Measurements from ENCODE around the gene ECHDC3. TPM values are rescaled to one million over a fixed set of nuclear protein-coding genes. Genes with fewer than 3 reads are reported as not detected.
"Not testable (repeated sequence)": the region's sequence is repeated elsewhere in the genome, so short reads cannot be mapped to it uniquely, and the experiment has no call there.

Gene ECHDC3
- total RNA-seq, 8 experiments from 2014 or later, result 0.59 to 1.9 (median 1.7) TPM; not detected in 2

- Histone ChIP-seq H3K4me1 (replicated peaks in 1 of 2) (no peaks in the 10 kb centered on the region), H3K4me3 (no peak overlapping the region), H3K27ac (no peak overlapping the region)
- WGBS, 10 experiments, result 50 to 100% (median 85%) methylated on average over 1 to 3 of the region's 3 CpGs; no CpG with 5 or more reads in 2 of the 10 experiments
- ATAC-seq (replicated peaks in 6 of 8), result no peak
- in situ Hi-C loops (cut with MboI; ENCODE audit: low pct_unique_long_range_greater_than_20kb in 2 of 9, low sequenced_read_pairs in 9 of 9, unreplicated experiment in 9 of 9), result loop anchor here in 4 of 9 experiments (10.0 to 25.0 kb wide), 3 partner anchors 185 to 210 kb away; no protein-coding TSS in a partner anchor
Measured at GRCh38 chr10:11721806-11722205, 20.4 kb upstream of the ECHDC3 start.

GRCh38 chr10:11723359-11723758 is 18.8 kb upstream of the ECHDC3 start:
- in situ Hi-C loops (cut with MboI; ENCODE audit: low pct_unique_long_range_greater_than_20kb in 2 of 9, low sequenced_read_pairs in 9 of 9, unreplicated experiment in 9 of 9), result loop anchor here in 4 of 9 experiments (10.0 to 25.0 kb wide), 3 partner anchors 186 to 211 kb away; no protein-coding TSS in a partner anchor
- 18 to 100% (median 84%) methylated on average over 1 to 5 of the region's 5 CpGs; no CpG with 5 or more reads in 3 of the 10 experiments for WGBS, 10 experiments
- no peak for ATAC-seq (replicated peaks in 6 of 8)
- Histone ChIP-seq H3K4me1 (replicated peaks in 1 of 2) (no peaks in the 10 kb centered on the region), H3K27ac (no peak overlapping the region), H3K4me3 (no peak overlapping the region)

- Histone ChIP-seq H3K27ac (no peak overlapping the region), H3K4me3 (no peak overlapping the region), H3K4me1 (replicated peaks in 1 of 2) (no peaks in the 10 kb centered on the region)
- 0 to 90% (median 30%) methylated on average over 2 to 10 of the region's 20 CpGs; no CpG with 5 or more reads in 1 of the 10 experiments for WGBS, 10 experiments
- in situ Hi-C loops (cut with MboI; ENCODE audit: low pct_unique_long_range_greater_than_20kb in 2 of 9, low sequenced_read_pairs in 9 of 9, unreplicated experiment in 9 of 9), result loop anchor here in 4 of 9 experiments (10.0 to 25.0 kb wide), 3 partner anchors 188 to 213 kb away; no protein-coding TSS in a partner anchor
- peak in 4 of 8 experiments; percentile 61 to 92 (median 84) for ATAC-seq (replicated peaks in 6 of 8)
Measured at GRCh38 chr10:11724938-11725776, 17.0 kb upstream of the ECHDC3 start.

DNA sequence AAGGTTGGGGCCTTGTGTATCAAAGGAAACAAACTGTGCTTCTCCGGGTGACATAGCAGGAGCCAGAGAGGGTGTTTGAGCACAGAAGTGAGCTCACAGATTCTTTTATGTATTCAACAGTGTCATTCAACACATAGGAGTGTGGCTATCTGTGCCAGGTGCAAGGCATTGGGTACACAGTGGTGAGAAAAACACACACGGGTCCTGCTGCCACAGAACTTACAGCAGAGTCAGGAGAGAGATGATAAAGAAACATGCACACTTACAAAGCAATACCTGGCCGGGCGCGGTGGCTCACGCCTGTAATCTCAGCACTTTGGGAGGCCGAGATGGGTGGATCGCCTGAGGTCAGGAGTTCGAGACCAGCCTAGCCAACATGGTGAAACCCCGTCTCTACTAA is 16.3 kb upstream of the ECHDC3 start:
- 43 to 100% (median 75%) methylated on average over 1 to 5 of the region's 10 CpGs; no CpG with 5 or more reads in 4 of the 10 experiments for WGBS, 10 experiments
- no peaks in the 10 kb centered on the region for H3K4me1 ChIP-seq (replicated peaks in 1 of 2)
- ATAC-seq (replicated peaks in 6 of 8), result no peak
- in situ Hi-C loops (cut with MboI; ENCODE audit: low pct_unique_long_range_greater_than_20kb in 2 of 9, low sequenced_read_pairs in 9 of 9, unreplicated experiment in 9 of 9), result loop anchor here in 1 of 9 experiments (10.0 kb wide), 1 partner anchor 211 kb away; no protein-coding TSS in a partner anchor
- no peak overlapping the region for H3K4me3 ChIP-seq
- H3K27ac ChIP-seq, result no peak overlapping the region

DNA sequence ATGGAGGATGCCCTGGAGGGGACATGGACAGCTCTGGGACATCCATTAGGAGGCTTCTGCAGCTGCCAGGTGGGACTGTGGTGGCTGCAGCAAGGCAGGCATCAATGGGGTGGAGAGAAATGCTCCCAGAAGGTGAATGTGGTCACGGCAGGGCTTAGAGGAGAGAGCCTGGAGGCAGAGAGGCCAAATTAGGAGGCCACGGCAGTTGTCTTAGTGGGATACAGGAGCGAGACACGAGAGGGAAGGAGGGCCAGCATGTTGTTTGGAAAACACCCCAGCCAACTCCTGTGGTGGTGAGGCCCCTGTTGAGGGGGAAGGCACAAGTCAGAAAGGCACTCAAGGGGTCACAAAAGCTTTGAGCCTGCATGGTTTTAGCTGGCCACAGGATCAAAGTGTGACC is 14.6 kb upstream of the ECHDC3 start:
- no peak overlapping the region for H3K27ac ChIP-seq
- in situ Hi-C loops (cut with MboI; ENCODE audit: low pct_unique_long_range_greater_than_20kb in 2 of 9, low sequenced_read_pairs in 9 of 9, unreplicated experiment in 9 of 9), result loop anchor here in 1 of 9 experiments (10.0 kb wide), 1 partner anchor 213 kb away; no protein-coding TSS in a partner anchor
- ATAC-seq (replicated peaks in 6 of 8), result no peak
- H3K4me3 ChIP-seq, result no peak overlapping the region
- no peaks in the 10 kb centered on the region for H3K4me1 ChIP-seq (replicated peaks in 1 of 2)
- 60 to 92% (median 80%) methylated on average over 1 to 4 of the region's 4 CpGs; no CpG with 5 or more reads in 5 of the 10 experiments for WGBS, 10 experiments

- H3K4me1 ChIP-seq (replicated peaks in 1 of 2), result no peaks in the 10 kb centered on the region
- no peak overlapping the region for H3K27ac ChIP-seq
- no peak for ATAC-seq (replicated peaks in 6 of 8)
- WGBS, 10 experiments, result 76 to 100% (median 92%) methylated on average over 1 to 5 of the region's 7 CpGs; no CpG with 5 or more reads in 2 of the 10 experiments
- in situ Hi-C loops (cut with MboI; ENCODE audit: low pct_unique_long_range_greater_than_20kb in 2 of 9, low sequenced_read_pairs in 9 of 9, unreplicated experiment in 9 of 9), result loop anchor here in 1 of 9 experiments (10.0 kb wide), 1 partner anchor 214 kb away; no protein-coding TSS in a partner anchor
- no peak overlapping the region for H3K4me3 ChIP-seq
Measured at GRCh38 chr10:11728353-11728752, 13.8 kb upstream of the ECHDC3 start.

DNA sequence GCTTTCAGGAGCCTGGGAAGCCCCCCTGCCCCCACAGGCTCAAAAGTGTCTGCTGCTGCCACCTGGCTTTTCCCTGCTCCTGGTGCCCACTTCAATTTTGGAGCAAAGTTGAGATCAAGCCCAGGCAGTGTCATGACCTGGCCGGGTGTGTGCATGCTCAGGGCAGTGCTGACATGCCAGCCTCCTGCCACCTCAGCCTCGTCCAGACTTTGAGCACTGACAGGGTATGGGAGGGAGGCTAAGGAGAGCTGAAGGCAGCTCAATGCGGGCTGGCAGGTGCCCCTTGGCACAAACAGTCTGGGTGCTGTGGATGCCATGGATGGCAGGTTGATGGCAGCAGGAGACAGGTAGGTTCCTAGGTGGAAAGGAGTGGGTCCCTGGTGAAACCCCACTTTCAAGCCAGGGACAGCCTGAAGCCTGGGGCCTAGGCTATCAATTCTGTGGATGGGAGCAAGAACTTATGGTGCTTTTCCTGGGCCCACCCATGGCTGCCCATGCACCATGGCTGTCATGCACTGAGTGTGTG is 12.3 kb upstream of the ECHDC3 start:
- no peaks in the 10 kb centered on the region for H3K4me1 ChIP-seq (replicated peaks in 1 of 2)
- WGBS, 10 experiments, result 50 to 80% (median 70%) methylated on average over 1 to 2 of the region's 3 CpGs; no CpG with 5 or more reads in 6 of the 10 experiments
- ATAC-seq (replicated peaks in 6 of 8), result no peak
- in situ Hi-C loops (cut with MboI; ENCODE audit: low pct_unique_long_range_greater_than_20kb in 2 of 9, low sequenced_read_pairs in 9 of 9, unreplicated experiment in 9 of 9), result loop anchor here in 1 of 9 experiments (10.0 kb wide), 1 partner anchor 215 kb away; no protein-coding TSS in a partner anchor
- no peak overlapping the region for H3K27ac ChIP-seq
- H3K4me3 ChIP-seq, result no peak overlapping the region

DNA sequence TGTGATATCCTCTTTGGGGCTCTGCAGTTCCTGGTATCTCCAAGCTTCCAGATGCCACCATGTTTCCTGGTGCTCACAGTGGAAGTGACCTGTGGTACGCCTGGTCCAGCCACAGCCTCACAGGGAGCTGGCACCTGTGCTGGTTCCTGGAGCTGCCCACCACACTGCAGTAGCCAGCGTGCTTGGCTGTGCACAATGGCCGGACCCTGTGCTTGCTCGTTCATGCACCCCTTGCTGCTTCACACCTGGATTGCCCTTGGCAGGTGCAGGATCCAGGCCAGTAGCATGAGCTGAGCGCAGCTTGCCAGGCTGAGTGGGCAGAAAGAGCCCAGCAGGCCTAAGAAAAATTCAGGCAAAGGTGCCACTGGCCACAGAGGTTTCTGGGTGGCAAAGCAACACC is 11.4 kb upstream of the ECHDC3 start:
- ATAC-seq (replicated peaks in 6 of 8), result no peak
- Histone ChIP-seq H3K4me1 (replicated peaks in 1 of 2) (no peaks in the 10 kb centered on the region), H3K4me3 (no peak overlapping the region), H3K27ac (no peak overlapping the region)
- 64 to 100% (median 94%) methylated on average over 1 to 5 of the region's 5 CpGs; no CpG with 5 or more reads in 6 of the 10 experiments for WGBS, 10 experiments
- in situ Hi-C loops (cut with MboI; ENCODE audit: low pct_unique_long_range_greater_than_20kb in 2 of 9, low sequenced_read_pairs in 9 of 9, unreplicated experiment in 9 of 9), result no loop called here

DNA sequence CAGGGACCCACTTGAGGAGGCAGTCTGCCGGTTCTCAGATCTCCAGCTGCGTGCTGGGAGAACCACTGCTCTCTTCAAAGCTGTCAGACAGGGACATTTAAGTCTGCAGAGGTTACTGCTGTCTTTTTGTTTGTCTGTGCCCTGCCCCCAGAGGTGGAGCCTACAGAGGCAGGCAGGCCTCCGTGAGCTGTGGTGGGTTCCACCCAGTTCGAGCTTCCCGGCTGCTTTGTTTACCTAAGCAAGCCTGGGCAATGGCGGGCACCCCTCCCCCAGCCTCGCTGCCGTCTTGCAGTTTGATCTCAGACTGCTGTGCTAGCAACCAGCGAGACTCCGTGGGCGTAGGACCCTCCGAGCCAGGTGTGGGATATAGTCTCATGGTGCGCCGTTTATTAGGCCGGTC is 5.4 kb upstream of the ECHDC3 start:
- in situ Hi-C loops (cut with MboI; ENCODE audit: low pct_unique_long_range_greater_than_20kb in 2 of 9, low sequenced_read_pairs in 9 of 9, unreplicated experiment in 9 of 9); ATAC-seq (replicated peaks in 6 of 8): not testable (repeated sequence)
- whole genome bisulfite sequencing, 10 experiments, result no CpG with 5 or more reads among the region's 15 CpGs

DNA sequence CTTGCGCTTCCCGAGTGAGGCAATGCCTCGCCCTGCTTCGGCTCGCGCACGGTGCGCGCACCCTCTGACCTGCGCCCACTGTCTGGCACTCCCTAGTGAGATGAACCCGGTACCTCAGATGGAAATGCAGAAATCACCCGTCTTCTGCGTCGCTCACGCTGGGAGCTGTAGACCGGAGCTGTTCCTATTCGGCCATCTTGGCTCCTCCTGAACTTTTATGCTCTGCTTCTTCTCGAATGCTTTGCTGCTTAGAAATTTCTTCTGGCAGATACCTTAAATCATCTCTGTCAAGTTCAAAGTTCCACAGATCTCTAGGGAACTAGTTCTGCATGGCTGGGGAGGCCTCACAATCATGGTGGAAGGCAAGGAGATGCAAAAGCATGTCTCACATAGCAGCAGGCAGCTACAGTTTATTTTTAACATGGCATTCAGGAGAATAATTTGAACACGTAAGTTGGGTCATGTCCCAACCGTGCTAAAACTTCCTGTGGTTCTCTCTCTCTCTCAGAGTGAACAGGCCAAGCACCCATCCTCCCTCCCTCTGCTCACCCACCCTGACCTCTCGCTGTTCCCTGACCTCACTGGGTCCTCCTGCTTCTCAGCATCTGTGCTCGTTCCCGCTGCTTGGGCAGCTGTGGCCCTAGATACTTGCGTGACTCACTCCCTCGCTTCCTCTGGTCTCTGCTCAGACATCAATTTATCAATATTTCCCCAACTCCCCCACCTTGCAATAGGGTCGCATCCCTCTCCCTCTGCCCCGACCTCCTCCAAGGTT is 4.7 kb upstream of the ECHDC3 start:
- Histone ChIP-seq H3K4me3 (peak overlapping the region in 1 of 5 donors; percentile 9), H3K27ac (peak overlapping the region in 1 of 2 donors; percentile 69)
- ATAC-seq (replicated peaks in 6 of 8), result peak in 1 of 8 experiments; percentile 14
- in situ Hi-C loops (cut with MboI; ENCODE audit: low pct_unique_long_range_greater_than_20kb in 2 of 9, low sequenced_read_pairs in 9 of 9, unreplicated experiment in 9 of 9); H3K4me1 ChIP-seq (replicated peaks in 1 of 2): not testable (repeated sequence)
- WGBS, 10 experiments, result 20 to 80% (median 50%) methylated on average over 1 to 10 of the region's 27 CpGs; no CpG with 5 or more reads in 4 of the 10 experiments

More for the DNA sequence above, 5.4 kb upstream of the ECHDC3 start:
- not testable (repeated sequence) for H3K4me3 ChIP-seq; H3K4me1 ChIP-seq (replicated peaks in 1 of 2); H3K27ac ChIP-seq

GRCh38 chr10:11740907-11741306 is 1.3 kb upstream of the ECHDC3 start:
- ATAC-seq (replicated peaks in 6 of 8), result no peak
- in situ Hi-C loops (cut with MboI; ENCODE audit: low pct_unique_long_range_greater_than_20kb in 2 of 9, low sequenced_read_pairs in 9 of 9, unreplicated experiment in 9 of 9), result no loop called here
- H3K27ac ChIP-seq, result no peak overlapping the region
- 80 to 100% (median 92%) methylated on average over 1 to 10 of the region's 11 CpGs; no CpG with 5 or more reads in 2 of the 10 experiments for WGBS, 10 experiments
- no peak overlapping the region for H3K4me3 ChIP-seq
- peaks cover 0 to 10% of the 10 kb centered on the region in 2 donors for H3K4me1 ChIP-seq (replicated peaks in 1 of 2)

DNA sequence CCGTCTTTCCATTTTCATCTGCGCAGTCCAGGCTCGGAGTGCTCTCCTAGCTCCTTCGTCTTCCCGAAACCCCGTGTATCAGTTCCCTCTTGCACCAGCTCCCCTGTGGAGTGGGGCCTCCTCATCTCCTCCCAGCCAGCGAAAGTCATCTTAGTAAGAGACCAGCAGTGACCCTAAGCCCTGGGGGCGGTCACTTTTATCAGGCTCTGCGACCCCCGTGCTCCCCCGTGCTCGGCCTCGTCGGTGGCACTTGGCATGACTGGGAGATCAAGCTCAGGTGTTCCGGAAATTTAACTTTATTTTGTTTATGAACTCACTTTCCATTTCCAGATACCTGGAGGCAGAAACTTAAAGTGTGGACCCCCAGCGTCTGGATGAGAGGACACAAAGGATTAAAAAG is 574 bp upstream of the ECHDC3 start:
- H3K4me1 ChIP-seq (replicated peaks in 1 of 2), result peaks cover 0 to 10% of the 10 kb centered on the region in 2 donors
- no peak for ATAC-seq (replicated peaks in 6 of 8)
- in situ Hi-C loops (cut with MboI; ENCODE audit: low pct_unique_long_range_greater_than_20kb in 2 of 9, low sequenced_read_pairs in 9 of 9, unreplicated experiment in 9 of 9), result no loop called here
- H3K4me3 ChIP-seq, result peak overlapping the region in 3 of 5 donors; percentile 37 to 48 (median 40)
- WGBS, 10 experiments, result 67 to 94% (median 80%) methylated on average over 2 to 15 of the region's 16 CpGs; no CpG with 5 or more reads in 3 of the 10 experiments
- no peak overlapping the region for H3K27ac ChIP-seq
